Stimulated activated CD8-positive, alpha-beta memory T cell treated with anti-CD3 and anti-CD28 coated beads, Interleukin-4, amount 100 ng/mL, for 4 hours (primary cell): ENCODE measurements around the gene FAM53C.
"Not testable (repeated sequence)": the region's sequence is repeated elsewhere in the genome, so short reads cannot be mapped to it uniquely, and the experiment has no call there.

Source experiments
- DNase-seq, 2 donors: peaks; one replicate each; pipeline ENCODE4 v3.0.0-alpha.2; 2020; ENCODE audit warnings: low read depth in 2 of 2, low spot score in 1 of 2

The FAM53C gene

GRCh38 chr5:138389911-138390310 is 51.8 kb downstream of the FAM53C start:
- DNase-seq, result not testable (repeated sequence)

DNA sequence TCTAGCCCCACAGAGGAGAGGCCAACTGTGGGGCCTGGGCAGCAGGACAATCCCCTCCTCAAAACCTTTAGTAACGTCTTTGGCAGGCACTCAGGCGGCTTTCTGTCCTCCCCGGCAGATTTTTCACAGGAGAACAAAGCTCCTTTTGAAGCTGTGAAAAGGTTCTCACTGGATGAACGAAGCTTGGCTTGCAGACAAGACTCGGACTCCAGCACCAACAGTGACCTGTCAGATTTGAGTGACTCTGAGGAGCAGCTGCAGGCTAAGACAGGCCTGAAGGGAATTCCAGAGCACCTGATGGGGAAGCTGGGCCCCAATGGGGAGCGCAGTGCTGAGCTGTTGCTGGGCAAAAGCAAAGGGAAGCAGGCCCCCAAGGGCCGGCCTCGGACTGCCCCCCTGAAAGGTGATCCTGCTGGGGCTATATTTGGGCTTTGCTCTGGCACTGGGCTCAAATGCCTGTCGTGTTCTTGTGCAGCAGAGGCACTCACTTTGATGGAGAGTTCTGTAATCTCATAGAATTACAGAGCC is 53.9 kb downstream of the FAM53C start:
- DNase-seq, result no peak
